Measurements from ENCODE around the gene FAM20C. TPM values are rescaled to one million over a fixed set of nuclear protein-coding genes. Genes with fewer than 3 reads are reported as not detected.

FAM20C gene
- total and polyA plus RNA-seq, 4 donors = 17.3 to 86.9 (median 45.9) TPM

DNA sequence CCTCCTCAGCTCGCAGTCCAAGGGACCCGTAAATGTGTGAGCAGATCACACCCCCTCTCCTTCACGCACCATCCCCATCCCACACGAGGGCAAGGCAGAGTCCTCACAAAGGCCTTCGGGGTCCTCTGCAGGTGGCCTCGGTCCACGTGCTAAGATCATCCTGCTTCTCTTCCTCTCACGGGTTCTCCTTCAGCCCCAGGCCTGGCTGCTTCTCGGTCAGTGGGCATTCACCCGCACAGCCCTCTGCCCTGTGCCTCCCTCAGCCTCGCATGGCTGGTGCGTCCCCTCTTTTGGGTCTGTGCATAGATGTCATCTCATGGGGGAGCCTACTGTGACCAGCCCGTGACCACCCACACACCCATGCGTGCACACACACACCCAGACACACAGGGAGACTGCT lies 80.3 kb downstream of the FAM20C start:
- Histone ChIP-seq H3K4me1 (ENCODE audit: control insufficient read depth in 5 of 5, insufficient read depth in 5 of 5, low read length in 5 of 5) (no peaks in the 10 kb centered on the region), H3K9me3 (ENCODE audit: control insufficient read depth in 4 of 4, insufficient read depth in 3 of 4, low read length in 3 of 4) (peaks cover 0 to 7% (median 0%) of the 10 kb centered on the region in 4 donors), H3K27me3 (ENCODE audit: control insufficient read depth in 3 of 3, insufficient read depth in 3 of 3, low read length in 2 of 3) (peaks cover 0 to 3% (median 0%) of the 10 kb centered on the region in 3 donors), H3K27ac (ENCODE audit: low read depth in 1 of 2, low read length in 1 of 2) (no peak overlapping the region), H3K36me3 (ENCODE audit: control insufficient read depth in 4 of 4, insufficient read depth in 4 of 4, low read length in 4 of 4) (no peaks in the 10 kb centered on the region), H3K4me3 (no peak overlapping the region), H3K9ac (ENCODE audit: insufficient read depth in 1 of 2, low read length in 2 of 2) (no peak overlapping the region)
- DNase-seq (no peak), ATAC-seq (ENCODE audit: insufficient read depth, low FRiP score) (no peak)
- WGBS, 2 donors = 84 to 86% methylated on average over 14 of the region's 14 CpGs
- TF ChIP-seq, protein P1, sequence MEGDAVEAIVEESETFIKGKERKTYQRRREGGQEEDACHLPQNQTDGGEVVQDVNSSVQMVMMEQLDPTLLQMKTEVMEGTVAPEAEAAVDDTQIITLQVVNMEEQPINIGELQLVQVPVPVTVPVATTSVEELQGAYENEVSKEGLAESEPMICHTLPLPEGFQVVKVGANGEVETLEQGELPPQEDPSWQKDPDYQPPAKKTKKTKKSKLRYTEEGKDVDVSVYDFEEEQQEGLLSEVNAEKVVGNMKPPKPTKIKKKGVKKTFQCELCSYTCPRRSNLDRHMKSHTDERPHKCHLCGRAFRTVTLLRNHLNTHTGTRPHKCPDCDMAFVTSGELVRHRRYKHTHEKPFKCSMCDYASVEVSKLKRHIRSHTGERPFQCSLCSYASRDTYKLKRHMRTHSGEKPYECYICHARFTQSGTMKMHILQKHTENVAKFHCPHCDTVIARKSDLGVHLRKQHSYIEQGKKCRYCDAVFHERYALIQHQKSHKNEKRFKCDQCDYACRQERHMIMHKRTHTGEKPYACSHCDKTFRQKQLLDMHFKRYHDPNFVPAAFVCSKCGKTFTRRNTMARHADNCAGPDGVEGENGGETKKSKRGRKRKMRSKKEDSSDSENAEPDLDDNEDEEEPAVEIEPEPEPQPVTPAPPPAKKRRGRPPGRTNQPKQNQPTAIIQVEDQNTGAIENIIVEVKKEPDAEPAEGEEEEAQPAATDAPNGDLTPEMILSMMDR (IDR thresholded peaks at IDR 0.05; ENCODE audit: control extremely low read depth, extremely low read depth) = no peak

DNA sequence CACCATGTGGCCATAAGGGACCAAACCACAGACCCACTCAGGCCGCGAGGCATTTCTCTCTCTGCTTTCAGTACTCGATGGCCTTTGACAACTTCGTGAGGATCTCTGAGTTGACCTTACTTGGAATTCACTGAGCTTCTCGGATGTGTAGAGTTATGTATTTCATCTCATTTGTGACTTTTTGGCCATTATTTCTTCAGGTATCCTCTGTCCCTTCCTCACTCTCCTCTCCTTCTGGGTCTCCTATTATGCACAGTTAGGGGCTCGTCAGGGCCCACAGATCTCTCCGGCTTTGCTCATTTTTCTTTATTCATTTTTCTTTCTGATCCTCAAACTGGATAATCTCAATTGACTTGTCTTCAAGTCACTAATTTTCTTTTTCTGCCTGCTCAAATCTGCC lies 81.0 kb downstream of the FAM20C start:
- 95 to 96% methylated on average over 7 of the region's 7 CpGs for WGBS, 2 donors
- no peak overlapping the region for H3K4me3 ChIP-seq
- H3K9ac ChIP-seq (ENCODE audit: insufficient read depth in 1 of 2, low read length in 2 of 2) = no peak overlapping the region
- H3K9me3 ChIP-seq (ENCODE audit: control insufficient read depth in 4 of 4, insufficient read depth in 3 of 4, low read length in 3 of 4) = peaks cover 0 to 7% (median 0%) of the 10 kb centered on the region in 4 donors
- H3K27ac ChIP-seq (ENCODE audit: low read depth in 1 of 2, low read length in 1 of 2) = no peak overlapping the region
- DNase-seq (no peak), ATAC-seq (ENCODE audit: insufficient read depth, low FRiP score) (no peak)
- no peaks in the 10 kb centered on the region for H3K36me3 ChIP-seq (ENCODE audit: control insufficient read depth in 4 of 4, insufficient read depth in 4 of 4, low read length in 4 of 4)
- H3K27me3 ChIP-seq (ENCODE audit: control insufficient read depth in 3 of 3, insufficient read depth in 3 of 3, low read length in 2 of 3) = no peaks in the 10 kb centered on the region
- H3K4me1 ChIP-seq (ENCODE audit: control insufficient read depth in 5 of 5, insufficient read depth in 5 of 5, low read length in 5 of 5) = no peaks in the 10 kb centered on the region
- TF ChIP-seq, protein P1 (IDR thresholded peaks at IDR 0.05; ENCODE audit: control extremely low read depth, extremely low read depth) = no peak

DNA sequence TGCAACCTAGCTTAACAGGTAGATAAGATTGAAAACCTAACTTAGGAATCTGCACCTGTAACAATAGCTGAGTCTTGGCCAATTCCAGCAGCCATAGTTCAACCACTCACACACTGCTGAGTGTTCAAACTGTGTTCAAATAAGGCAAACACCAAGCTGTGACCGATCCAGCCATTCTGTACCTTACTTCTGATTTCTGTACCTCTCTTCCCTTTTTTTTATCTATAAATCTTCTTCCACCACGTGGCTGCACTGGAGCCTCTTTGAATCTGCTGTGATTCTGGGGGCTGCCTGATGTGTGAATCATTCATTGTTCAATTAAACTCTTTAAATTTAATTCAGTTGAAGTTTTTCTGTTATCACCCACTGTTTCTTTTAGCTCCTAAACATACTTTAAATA lies 81.9 kb downstream of the FAM20C start:
- DNase-seq (no peak), ATAC-seq (ENCODE audit: insufficient read depth, low FRiP score) (no peak)
- no peaks in the 10 kb centered on the region for H3K36me3 ChIP-seq (ENCODE audit: control insufficient read depth in 4 of 4, insufficient read depth in 4 of 4, low read length in 4 of 4)
- TF ChIP-seq, protein P1 (IDR thresholded peaks at IDR 0.05; ENCODE audit: control extremely low read depth, extremely low read depth) = no peak
- 40 to 41% methylated on average over 2 of the region's 2 CpGs for WGBS, 2 donors
- no peaks in the 10 kb centered on the region for H3K27me3 ChIP-seq (ENCODE audit: control insufficient read depth in 3 of 3, insufficient read depth in 3 of 3, low read length in 2 of 3)
- peaks cover 0 to 7% (median 0%) of the 10 kb centered on the region in 4 donors for H3K9me3 ChIP-seq (ENCODE audit: control insufficient read depth in 4 of 4, insufficient read depth in 3 of 4, low read length in 3 of 4)
- H3K27ac ChIP-seq (ENCODE audit: low read depth in 1 of 2, low read length in 1 of 2) = no peak overlapping the region
- no peaks in the 10 kb centered on the region for H3K4me1 ChIP-seq (ENCODE audit: control insufficient read depth in 5 of 5, insufficient read depth in 5 of 5, low read length in 5 of 5)
- no peak overlapping the region for H3K9ac ChIP-seq (ENCODE audit: insufficient read depth in 1 of 2, low read length in 2 of 2)
- H3K4me3 ChIP-seq = no peak overlapping the region

DNA sequence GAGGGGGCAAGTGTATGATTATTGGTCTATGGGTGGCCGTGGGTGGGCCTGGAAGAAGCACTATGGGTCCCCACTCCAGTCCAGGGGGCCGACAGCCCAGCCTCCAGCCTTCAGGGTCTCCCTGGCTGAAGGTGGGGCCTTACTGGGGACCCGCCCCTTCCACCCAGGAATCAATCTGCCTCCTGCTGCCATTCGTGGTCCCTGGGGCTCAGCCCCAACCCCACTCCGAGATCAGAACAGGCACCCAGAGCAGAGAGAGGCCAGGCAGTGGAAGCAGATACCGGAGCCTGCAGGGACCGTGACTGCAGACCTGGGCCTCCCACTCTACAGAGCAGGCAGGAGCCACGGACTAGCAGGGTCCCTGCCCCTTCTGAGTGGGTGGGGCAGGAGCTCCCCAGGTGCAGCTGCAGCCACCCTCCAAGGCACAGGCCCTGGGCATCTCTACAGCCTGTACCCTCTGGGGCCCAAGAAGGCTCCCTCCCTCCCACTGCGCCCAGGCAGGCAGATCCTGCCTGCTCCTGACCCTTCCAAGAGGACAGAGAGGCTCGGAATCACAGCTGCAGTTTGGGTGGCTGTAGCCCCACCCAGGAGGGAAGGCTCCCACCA lies 84.0 kb downstream of the FAM20C start:
- Histone ChIP-seq H3K9ac (ENCODE audit: insufficient read depth in 1 of 2, low read length in 2 of 2) (no peak overlapping the region), H3K9me3 (ENCODE audit: control insufficient read depth in 4 of 4, insufficient read depth in 3 of 4, low read length in 3 of 4) (peaks cover 0 to 7% (median 0%) of the 10 kb centered on the region in 4 donors), H3K36me3 (ENCODE audit: control insufficient read depth in 4 of 4, insufficient read depth in 4 of 4, low read length in 4 of 4) (no peaks in the 10 kb centered on the region), H3K27me3 (ENCODE audit: control insufficient read depth in 3 of 3, insufficient read depth in 3 of 3, low read length in 2 of 3) (no peaks in the 10 kb centered on the region), H3K27ac (ENCODE audit: low read depth in 1 of 2, low read length in 1 of 2) (no peak overlapping the region), H3K4me1 (ENCODE audit: control insufficient read depth in 5 of 5, insufficient read depth in 5 of 5, low read length in 5 of 5) (no peaks in the 10 kb centered on the region), H3K4me3 (no peak overlapping the region)
- TF ChIP-seq, protein P1 (IDR thresholded peaks at IDR 0.05; ENCODE audit: control extremely low read depth, extremely low read depth) = no peak
- no peak for DNase-seq
- 75 to 82% methylated on average over 9 to 10 of the region's 10 CpGs for WGBS, 2 donors
- ATAC-seq (ENCODE audit: insufficient read depth, low FRiP score) = no peak
